HG03342 (cell line): ENCODE results near the gene ATXN7.
A peak's percentile ranks its signal among the peaks of the same experiment; 100 is the strongest.

Experiments used
- ATAC-seq: cut with Tn5 transposase; IDR thresholded peaks from one replicate; pipeline ENCODE4 v1.9.1; 2021; ENCODE audit warnings: mild to moderate bottlenecking, moderate library complexity; ENCODE audit not compliant: unreplicated experiment

The ATXN7 gene

DNA sequence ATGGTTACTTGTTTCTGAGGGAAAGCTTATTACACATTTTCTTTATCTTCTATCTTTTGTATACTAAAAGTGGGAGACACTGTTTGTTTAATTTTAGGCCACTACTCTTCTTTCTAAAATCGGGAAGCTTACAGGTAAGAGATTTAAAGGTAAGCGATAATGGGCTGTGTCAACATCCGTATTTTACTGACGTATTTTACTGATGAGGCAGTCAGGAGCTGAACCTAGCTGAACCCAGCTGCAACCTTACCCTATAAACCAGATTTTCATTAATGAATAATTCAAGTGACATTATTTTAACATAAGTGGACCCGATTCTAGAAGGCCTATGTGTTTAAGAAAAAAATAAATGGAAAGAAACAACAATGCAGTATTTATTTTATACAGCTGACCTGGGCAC lies 146.5 kb downstream of the ATXN7 start:
- ATAC-seq, result no peak

DNA sequence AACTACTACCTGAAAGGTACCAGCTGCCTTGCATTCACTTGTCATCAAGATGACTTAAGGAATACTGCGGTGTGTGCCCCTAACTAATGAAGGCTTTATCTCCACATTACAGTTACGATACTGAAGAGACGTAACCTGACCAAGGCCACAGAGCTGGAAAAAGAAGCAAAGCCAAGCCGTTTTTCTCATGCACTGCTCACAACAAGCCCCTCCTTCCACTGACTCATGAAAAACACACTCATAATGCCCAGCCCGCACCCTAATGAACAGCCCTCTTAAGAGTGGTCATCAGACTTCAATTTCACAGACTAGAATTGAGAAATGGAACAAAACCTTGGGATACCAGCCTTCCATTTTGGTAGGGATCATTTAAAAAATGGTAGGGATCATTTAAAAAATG lies 148.0 kb downstream of the ATXN7 start:
- ATAC-seq, result no peak

DNA sequence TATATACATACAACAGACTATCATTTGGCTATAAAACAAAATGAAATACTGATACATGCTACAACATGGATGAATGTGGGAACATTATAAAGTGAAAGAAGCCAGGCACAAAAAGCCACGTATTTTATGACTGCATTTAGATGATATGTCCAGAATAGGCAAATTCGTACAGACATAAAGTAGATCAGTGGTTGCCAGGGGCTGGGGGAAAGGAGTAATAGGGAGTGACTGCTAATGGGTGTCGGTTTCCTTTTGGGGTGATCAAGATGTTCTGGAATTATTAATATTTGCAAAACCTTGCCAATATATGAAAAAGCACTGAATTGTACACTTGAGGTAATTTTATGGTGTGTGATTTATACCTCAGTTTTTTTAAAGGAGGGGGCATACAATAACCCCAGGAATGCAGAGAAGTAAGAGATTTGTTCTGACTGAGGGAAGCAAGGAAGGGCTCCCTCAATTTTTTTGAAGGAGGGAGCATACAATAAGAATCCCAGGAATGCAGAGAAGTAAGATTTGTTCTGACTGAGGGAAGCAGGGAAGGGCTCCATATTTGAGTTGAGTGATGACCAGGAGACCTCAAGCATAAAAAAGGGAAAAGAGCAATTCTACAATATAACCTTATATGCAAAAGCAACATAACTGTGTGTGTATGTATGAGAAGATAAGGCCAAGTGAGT lies 153.4 kb downstream of the ATXN7 start:
- no peak for ATAC-seq

DNA sequence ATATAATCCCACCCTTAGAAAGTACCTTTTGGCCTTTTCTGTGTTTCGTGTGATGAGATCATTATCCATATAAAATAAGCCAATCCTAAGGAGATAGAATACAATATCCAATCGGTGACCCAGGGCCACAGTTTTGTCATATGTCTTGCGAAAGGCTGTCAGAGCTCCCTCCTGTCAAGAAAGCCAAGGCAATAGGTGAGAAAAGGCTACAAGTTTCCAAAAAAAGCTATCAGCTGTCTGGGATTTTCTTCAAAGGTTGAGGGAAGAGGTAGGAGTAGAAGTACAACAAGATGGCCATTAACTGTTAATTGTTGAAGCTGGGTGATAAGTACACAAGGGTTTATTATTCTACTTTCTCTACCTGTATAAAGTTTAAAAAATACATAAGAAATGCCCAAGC lies 155.6 kb downstream of the ATXN7 start:
- no peak for ATAC-seq

DNA sequence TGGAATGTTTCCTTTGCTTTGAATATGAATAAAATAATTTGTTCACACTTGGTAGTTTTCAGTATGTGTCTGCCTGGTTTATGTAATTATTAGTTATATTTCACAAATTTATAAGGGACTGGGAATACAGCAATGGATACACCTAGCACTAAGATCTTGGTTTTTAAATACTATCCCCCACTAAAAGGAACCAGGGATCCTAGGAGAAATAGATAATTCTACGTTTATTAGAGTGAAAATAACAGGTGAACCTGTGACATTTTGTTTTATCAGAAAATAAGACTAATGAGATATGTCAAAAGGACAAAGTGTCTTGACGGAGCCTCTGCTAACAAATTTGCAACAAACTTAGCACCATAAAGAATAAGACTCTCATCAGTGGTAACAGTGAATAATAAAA lies 156.2 kb downstream of the ATXN7 start:
- no peak for ATAC-seq

DNA sequence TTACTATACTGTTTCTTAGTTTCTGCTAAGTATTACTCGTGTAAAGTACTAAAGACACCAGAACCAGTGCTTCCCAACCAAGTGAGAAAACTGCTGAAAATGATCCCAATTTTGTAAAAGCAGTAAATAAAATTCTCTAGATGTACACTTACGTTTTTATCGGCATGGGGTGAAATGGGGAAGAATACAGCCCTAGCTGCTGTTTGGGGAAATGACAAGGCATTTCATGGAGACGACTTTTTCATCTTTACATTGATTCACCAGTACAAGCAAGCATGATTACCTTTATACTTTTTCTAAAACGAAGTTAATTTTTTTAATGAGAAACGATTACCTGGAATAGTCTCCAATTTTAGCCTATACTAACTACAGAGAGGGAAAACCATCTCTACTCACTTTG lies 158.3 kb downstream of the ATXN7 start:
- no peak for ATAC-seq

DNA sequence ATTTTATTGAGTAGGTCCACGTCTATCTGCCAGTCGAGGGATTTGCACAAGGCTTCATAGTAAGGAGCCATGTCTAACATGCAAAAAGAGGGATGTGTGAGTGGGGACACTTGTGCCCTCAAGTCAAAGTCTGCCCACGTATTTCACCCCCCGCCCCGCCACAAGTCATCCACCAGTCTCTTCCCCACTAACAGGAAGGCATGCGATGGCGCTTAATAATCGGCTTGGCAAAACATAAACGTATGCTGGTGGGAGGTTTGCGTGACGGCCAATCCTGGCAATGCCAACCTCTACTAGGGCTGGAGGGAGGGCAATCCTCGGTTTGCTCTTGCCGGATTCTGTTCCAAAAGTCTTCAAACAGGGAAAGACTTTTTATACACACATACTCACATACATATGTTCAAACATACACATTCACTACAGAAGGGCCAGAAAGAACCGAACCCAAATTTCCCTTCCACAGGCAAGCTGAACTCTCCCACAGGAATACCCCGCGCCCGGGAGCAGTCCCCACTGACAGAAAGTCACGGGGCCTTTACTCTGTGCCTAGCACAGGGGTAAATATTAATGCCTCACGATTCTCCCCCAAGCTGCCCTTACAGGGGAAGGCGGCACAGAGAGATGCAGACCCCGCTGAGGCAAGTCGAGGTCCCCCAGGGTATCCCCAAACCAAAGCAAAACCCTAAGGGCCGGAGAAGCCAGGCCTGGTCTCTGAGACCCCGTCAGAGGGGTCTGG lies 159.0 kb downstream of the ATXN7 start:
- peak; percentile 4 for ATAC-seq

DNA sequence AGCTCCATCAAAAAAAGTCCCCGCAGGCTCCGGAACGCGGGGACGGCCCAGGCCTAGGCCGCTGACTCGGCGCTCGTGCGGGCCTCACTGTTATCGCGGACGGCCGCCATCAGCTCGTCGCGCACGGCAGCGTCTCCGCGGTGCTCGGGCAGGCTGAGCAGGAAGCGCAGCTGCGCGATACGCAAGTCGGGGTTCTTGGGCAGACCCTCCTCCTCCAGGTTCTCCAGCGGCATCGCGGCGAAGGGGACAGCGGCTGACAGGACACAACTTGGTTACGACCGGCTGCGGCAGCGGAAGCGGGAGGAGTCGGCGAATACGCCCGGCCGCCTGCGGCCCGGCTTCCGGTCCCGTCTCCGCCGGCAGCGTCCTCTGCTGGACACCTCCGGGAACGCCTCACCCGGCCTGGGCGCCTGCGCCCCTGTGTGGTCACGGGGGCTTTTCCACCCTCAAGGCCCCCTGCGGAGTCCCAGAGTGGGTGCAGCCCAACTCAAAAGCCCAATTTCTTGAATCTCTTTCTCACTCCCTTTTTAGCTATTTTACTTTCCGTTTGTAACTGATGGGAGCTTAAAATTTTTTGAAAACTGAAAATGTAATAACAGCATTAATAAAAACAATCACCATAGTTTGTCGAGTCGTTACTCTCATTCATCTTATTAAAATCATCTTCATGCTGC lies 159.7 kb downstream of the ATXN7 start, which contains the start of gene PSMD6:
Gene PSMD6 (minus strand): TSS at position 308 of the 674 bp plus-strand sequence. CDS start 75 bp downstream, at position 233.
- peak; percentile 97 for ATAC-seq

DNA sequence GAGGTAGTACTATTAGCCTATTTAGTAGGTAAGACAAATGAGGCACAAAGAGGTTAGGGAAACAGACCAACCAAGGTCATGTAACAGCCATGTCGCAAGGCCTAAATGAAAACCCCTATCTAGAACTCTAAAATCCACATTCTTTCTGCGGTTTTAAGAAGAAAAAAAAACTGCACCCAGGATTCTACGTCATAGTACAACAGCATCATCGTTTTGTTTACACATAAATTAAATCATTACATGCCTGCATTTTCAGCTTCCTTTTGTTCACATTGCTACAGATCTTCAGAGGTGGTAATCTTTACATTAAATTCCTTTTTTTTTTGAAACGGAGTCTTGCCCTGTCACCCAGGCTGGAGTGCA lies 160.2 kb downstream of the ATXN7 start:
- peak; percentile 1 for ATAC-seq

DNA sequence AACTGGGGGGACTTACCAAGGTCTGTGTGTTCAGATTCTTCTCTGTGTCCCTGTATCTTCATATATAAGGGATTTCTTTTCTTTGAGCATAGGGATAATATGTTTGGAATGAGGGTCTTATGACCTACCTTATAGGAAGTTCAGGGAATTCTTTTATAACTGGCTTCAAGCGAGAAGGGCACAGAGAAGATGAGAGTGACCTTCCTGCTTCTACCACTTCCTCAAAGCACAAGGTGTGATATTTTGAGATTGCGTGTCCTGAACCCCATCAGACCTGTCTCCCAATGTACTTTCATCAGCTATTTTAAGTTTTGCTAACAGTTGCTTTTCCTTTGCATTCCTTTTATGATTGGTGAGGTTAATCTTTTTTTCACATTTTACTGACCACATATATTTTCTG lies 162.7 kb downstream of the ATXN7 start:
- no peak for ATAC-seq

DNA sequence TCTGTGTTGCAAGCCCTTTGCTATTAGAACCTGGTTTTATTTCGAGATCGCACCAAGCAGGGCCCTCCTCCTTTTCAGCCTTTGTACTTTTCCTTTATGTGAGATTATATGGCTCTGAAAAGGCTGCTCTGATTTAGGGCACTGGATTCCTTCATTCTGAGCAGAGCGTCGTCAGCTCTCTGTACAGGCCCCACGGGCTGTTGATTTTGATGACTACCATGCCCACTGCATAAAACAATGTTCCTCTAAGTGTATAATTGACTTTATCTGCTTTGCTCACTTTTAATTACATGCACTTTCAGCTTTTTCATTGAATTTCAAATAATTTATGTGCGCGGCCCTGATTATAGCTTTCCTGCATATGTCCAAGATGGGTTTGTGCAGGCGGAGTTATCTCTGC lies 164.0 kb downstream of the ATXN7 start:
- ATAC-seq, result no peak

DNA sequence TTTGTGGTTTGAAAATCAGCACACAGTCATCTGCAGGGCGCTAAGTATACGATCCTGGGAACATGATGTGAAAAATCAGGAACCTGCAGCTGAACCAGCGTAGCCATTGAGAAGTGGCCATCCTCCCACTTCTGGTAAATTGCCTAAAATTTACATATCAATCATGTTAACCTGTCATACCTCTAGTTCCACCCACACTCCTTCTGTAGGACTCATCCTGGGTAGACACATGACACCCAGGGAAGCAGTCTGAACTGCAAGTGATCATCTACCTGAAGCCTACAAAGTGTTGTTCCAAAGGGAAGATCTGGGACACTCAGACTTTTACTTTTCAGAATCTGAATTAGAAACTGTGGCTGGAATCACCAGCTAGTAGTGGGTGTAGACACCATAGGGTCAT lies 165.1 kb downstream of the ATXN7 start:
- ATAC-seq, result no peak

DNA sequence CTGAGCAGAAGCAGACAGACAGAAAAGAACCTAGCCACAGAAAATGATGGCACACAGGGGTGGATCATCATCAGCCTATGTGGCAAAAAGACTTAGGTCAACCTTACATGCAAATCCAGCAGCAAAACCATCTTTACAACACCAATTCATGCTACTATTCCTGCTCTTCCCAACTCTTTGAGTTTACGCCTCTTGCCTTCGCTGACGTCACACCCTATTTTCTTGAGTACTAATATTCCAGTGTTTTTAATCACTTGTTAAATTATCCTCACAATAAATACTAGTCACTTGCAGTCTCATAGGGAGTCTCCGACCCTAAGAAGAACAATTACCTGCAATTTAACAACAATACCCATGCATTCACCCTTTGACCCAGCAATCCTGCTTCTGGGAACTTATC lies 165.6 kb downstream of the ATXN7 start:
- ATAC-seq, result no peak

DNA sequence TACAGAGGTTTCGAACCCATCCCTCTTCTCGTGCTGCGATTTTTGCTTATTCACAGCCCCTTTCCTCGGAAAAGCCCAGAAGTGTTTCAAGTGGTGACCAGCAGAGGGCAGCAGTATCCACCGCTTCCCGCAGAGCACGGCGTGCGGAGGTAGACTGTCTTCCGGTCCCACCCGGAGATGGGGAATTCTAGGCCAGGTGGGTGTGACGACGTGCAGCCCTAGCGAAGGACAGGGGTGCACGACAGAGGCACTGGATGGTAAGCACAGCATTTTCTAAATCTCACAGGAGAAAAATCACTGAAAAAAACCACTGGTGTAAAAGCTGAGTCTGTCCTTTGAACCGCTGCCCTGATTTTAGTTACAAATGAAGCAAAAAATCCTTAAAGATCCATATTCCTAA lies 167.1 kb downstream of the ATXN7 start:
- ATAC-seq, result peak; percentile 98

DNA sequence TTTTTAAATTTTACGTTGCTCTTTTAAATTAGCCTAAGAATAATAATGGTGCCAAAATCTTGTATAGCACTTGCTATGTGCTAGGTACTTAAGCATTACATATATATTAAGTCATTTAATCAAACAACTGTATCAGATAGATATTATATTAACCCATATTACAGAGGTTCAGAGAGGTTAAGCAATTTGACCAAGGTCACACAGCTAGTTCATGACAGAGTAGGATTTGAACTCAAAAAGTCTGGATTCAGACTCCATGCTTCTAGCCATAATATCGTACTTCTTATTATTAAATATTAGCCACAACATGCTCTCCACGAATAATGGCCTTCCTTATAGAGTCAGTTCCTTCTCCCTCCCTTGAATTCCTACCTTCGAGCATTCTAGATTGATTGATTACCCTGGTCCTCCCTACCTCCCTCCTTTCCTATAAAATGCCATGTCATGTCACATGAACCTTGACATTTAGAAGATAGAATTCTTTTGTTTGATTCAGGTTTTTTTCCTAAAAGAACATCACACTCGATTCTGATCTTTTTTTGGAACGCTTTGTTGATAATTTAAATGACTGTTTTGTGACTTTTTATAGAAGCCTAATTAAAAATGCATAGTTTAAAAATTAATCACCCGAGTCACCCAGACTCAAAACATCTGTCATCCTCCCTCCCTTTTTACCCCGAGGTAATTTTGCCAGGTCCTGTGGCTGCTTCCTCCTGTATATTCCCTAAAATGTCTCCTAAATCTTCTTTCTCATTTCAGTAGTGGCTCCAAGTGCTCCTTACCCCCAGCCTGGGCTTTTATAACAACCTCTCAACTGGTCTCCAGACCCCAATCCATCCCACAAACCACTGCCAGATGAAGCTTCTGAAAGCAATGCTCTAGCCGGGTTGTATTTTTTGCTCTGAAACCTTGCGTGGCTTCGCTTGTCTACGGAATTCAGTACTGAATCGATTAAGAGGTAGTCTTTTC lies 168.2 kb downstream of the ATXN7 start:
- no peak for ATAC-seq

DNA sequence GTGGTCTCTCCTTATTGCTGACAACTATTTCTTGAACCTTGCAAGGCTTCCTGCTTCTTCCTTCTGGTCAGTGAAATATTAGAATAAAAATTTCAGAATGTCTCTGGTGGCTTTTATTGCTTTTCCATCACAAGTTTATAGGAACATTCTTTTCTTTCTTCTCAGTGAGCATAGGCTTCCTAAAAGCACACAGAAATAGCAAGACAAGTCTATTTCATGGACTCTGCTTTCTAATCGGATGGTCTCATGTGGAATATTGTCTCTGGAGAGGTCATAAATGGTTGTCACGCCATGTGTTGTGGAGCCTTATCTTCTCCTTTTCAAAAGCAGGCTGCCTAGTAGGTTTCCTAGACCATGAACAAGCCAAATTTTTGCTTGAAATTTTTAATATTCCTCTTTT lies 169.4 kb downstream of the ATXN7 start:
- ATAC-seq, result no peak

DNA sequence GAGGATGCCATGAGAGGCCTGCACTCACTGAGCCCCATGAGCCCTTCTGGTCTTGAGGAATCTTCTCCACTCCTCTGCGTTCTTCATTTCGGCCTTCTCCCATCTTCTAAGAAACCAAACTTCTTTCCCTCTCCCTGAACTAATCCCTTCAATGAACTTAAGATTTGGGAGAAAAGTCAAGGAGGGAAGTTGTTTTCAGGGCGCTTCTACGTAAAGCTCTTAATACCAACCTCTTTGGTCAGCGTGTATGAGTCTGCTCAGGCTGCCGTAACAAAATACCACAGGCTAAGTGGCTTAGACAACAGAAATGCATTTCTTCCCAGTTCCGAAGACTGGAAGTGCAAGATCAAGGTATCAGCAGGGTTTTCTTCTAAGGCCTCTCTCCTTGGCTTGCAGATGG lies 173.4 kb downstream of the ATXN7 start:
- ATAC-seq, result no peak

DNA sequence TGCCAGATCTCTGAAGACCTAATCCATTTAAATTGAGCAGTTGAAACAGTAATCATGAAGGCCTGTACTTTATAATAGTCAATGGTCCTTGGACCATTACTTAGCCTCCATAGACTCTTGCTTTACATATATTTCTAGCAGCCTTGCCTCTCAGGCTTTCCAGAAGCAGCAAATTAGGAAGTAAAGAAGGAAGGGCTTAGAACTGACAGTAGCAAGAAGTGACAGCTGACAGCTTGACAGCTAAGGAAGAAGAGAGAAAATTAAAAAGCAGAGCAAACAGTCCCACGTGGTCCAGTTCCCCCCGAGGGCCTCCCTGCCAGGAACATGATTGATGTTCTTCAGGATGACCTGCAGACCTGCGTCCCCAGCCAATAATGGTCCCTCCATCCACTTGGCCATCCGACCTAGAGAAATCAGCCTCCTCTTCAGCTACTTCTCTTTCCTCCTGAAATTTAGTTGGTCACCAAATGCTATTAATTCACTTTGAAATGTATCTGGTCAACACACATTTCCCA lies 174.6 kb downstream of the ATXN7 start:
- no peak for ATAC-seq

DNA sequence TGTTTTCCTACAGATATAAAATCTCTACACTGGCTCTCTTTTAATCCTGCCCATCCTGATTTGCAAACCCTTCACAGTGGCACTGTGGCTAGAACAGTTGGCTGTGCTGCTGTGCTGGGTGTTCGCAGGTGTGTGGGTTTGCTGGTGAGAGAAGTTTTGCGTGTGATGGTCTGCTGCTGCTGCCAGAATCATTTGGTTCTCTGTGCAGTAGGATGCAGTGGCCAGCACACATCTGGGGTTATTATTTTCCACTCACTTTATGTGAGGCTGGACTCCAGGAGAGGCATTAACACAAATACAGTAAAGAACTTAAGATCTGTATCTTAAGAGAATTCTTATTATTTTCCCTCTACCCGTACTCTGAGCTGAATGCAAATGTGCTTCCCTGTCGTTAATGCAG lies 175.7 kb downstream of the ATXN7 start:
- no peak for ATAC-seq

DNA sequence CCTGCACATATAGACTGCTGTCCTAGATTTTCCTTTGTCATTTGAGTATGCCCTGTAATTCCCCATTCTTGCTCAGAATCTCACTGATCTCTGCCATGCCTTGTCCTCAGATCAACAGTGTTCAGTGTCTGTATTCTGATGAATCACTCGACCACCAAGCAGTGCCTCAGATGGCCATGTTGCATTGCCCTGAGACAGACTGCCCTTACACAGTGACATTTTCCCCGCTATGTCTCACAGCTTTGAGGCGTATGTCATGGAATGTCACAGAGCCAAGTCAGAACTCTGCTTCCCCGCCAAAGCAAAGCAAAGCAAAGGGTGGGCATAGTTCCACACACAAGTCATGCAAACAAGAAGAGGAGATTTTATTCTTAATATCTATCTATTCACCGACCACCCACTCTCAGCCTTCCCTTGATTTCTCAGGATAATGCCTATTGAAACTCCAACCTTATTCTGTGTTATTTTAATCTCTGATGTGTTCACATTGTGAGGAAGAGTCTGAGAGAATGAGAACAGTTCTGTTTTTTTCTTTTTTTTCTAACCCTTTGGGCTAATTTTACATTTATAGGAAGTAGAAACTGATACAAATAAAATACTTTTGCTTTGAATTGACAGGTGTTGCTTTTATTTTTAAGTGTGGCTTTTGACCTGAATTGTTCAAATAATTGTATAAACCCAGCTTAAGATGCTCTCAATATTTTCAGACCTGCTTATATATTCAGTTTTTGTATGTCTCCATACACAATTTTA lies 176.5 kb downstream of the ATXN7 start:
- ATAC-seq, result no peak
